ENCODE measurements around the gene BRD1.

BRD1 gene

GRCh38 chr22:49751966-49752597 is 75.6 kb downstream of the BRD1 start:
- DNase-seq (ENCODE audit: low read depth): no peak

- DNase-seq (ENCODE audit: low read depth): no peak
These were observed 76.2 kb downstream of the BRD1 start for GRCh38 chr22:49751318-49751965.

GRCh38 chr22:49749885-49750510 is 77.7 kb downstream of the BRD1 start:
- DNase-seq (ENCODE audit: low read depth): no peak

- no peak for DNase-seq (ENCODE audit: low read depth)
These were observed 78.4 kb downstream of the BRD1 start for GRCh38 chr22:49749227-49749626.

- DNase-seq (ENCODE audit: low read depth): no peak
These were observed 79.2 kb downstream of the BRD1 start for GRCh38 chr22:49748514-49748913.

- DNase-seq (ENCODE audit: low read depth): no peak
These were observed 80.0 kb downstream of the BRD1 start for GRCh38 chr22:49747716-49748115.

GRCh38 chr22:49747130-49747529 is 80.5 kb downstream of the BRD1 start:
- no peak for DNase-seq (ENCODE audit: low read depth)

- no peak for DNase-seq (ENCODE audit: low read depth)
These were observed 81.6 kb downstream of the BRD1 start for GRCh38 chr22:49746065-49746464.

- no peak for DNase-seq (ENCODE audit: low read depth)
These were observed 87.4 kb downstream of the BRD1 start for GRCh38 chr22:49740242-49740641.

GRCh38 chr22:49739138-49739537 is 88.5 kb downstream of the BRD1 start:
- no peak for DNase-seq (ENCODE audit: low read depth)

- DNase-seq (ENCODE audit: low read depth): no peak
These were observed 89.1 kb downstream of the BRD1 start for GRCh38 chr22:49738566-49738965.

- no peak for DNase-seq (ENCODE audit: low read depth)
These were observed 89.7 kb downstream of the BRD1 start for GRCh38 chr22:49738006-49738405.

GRCh38 chr22:49737101-49737551 is 90.5 kb downstream of the BRD1 start:
- no peak for DNase-seq (ENCODE audit: low read depth)

GRCh38 chr22:49736538-49736937 is 91.1 kb downstream of the BRD1 start:
- no peak for DNase-seq (ENCODE audit: low read depth)

GRCh38 chr22:49735901-49736421 is 91.7 kb downstream of the BRD1 start:
- DNase-seq (ENCODE audit: low read depth): no peak

GRCh38 chr22:49735411-49735900 is 92.2 kb downstream of the BRD1 start:
- DNase-seq (ENCODE audit: low read depth): no peak

GRCh38 chr22:49734882-49735281 is 92.8 kb downstream of the BRD1 start:
- DNase-seq (ENCODE audit: low read depth): no peak

GRCh38 chr22:49734390-49734789 is 93.3 kb downstream of the BRD1 start:
- no peak for DNase-seq (ENCODE audit: low read depth)

GRCh38 chr22:49733631-49734030 is 94.0 kb downstream of the BRD1 start:
- no peak for DNase-seq (ENCODE audit: low read depth)

- DNase-seq (ENCODE audit: low read depth): no peak
These were observed 97.0 kb downstream of the BRD1 start for GRCh38 chr22:49730656-49731055.

GRCh38 chr22:49728570-49729271 is 99.0 kb downstream of the BRD1 start:
- no peak for DNase-seq (ENCODE audit: low read depth)

GRCh38 chr22:49727881-49728569 is 99.6 kb downstream of the BRD1 start:
- no peak for DNase-seq (ENCODE audit: low read depth)
